ENCODE results near the gene ABCA13.

Gene ABCA13

GRCh38 chr7:48428091-48428684 is 256.9 kb downstream of the ABCA13 start:
- no peaks in the 10 kb centered on the region for H3K4me1 ChIP-seq (ENCODE audit: control insufficient read depth, low read length)
- no peaks in the 10 kb centered on the region for H3K27me3 ChIP-seq (ENCODE audit: control insufficient read depth, low read length)
- TF ChIP-seq CTCF (IDR thresholded peaks at IDR 0.05; ENCODE audit: low read depth, low read length, poor library complexity, severe bottlenecking) (no peak), EZH2phosphoT487 (IDR thresholded peaks at IDR 0.05; ENCODE audit: borderline replicate concordance, low read length) (no peak)
- no peaks in the 10 kb centered on the region for H3K36me3 ChIP-seq (ENCODE audit: control insufficient read depth, low read length)
- no peaks in the 10 kb centered on the region for H3F3A ChIP-seq (ENCODE audit: control insufficient read depth, insufficient read depth)
- H3K27ac ChIP-seq (ENCODE audit: low read depth, low read length), result no peak overlapping the region
- H3K9me3 ChIP-seq (ENCODE audit: control insufficient read depth, insufficient read depth, low read length), result no peaks in the 10 kb centered on the region
- H4K20me1 ChIP-seq (ENCODE audit: control insufficient read depth, insufficient read depth, low read depth, low read length), result no peaks in the 10 kb centered on the region
- H3K9me2 ChIP-seq (replicated peaks; ENCODE audit: control insufficient read depth, low read length), result no peaks in the 10 kb centered on the region
- no peak overlapping the region for H3K4me3 ChIP-seq (ENCODE audit: low read length)
- no peak overlapping the region for H3K4me2 ChIP-seq (ENCODE audit: low read length)
- H3K79me2 ChIP-seq (ENCODE audit: control insufficient read depth, low read length), result no peaks in the 10 kb centered on the region

- H3F3A ChIP-seq (ENCODE audit: control insufficient read depth, insufficient read depth), result no peaks in the 10 kb centered on the region
- H4K20me1 ChIP-seq (ENCODE audit: control insufficient read depth, insufficient read depth, low read depth, low read length), result no peaks in the 10 kb centered on the region
- no peaks in the 10 kb centered on the region for H3K9me2 ChIP-seq (replicated peaks; ENCODE audit: control insufficient read depth, low read length)
- TF ChIP-seq CTCF (IDR thresholded peaks at IDR 0.05; ENCODE audit: low read depth, low read length, poor library complexity, severe bottlenecking) (no peak), EZH2phosphoT487 (IDR thresholded peaks at IDR 0.05; ENCODE audit: borderline replicate concordance, low read length) (no peak)
- no peaks in the 10 kb centered on the region for H3K4me1 ChIP-seq (ENCODE audit: control insufficient read depth, low read length)
- no peak overlapping the region for H3K4me3 ChIP-seq (ENCODE audit: low read length)
- H3K9me3 ChIP-seq (ENCODE audit: control insufficient read depth, insufficient read depth, low read length), result no peaks in the 10 kb centered on the region
- no peaks in the 10 kb centered on the region for H3K27me3 ChIP-seq (ENCODE audit: control insufficient read depth, low read length)
- H3K27ac ChIP-seq (ENCODE audit: low read depth, low read length), result no peak overlapping the region
- no peak overlapping the region for H3K4me2 ChIP-seq (ENCODE audit: low read length)
- H3K36me3 ChIP-seq (ENCODE audit: control insufficient read depth, low read length), result no peaks in the 10 kb centered on the region
- H3K79me2 ChIP-seq (ENCODE audit: control insufficient read depth, low read length), result no peaks in the 10 kb centered on the region
Measured at GRCh38 chr7:48429117-48429516, 257.9 kb downstream of the ABCA13 start.

- Histone ChIP-seq H3K27ac (ENCODE audit: low read depth, low read length) (no peak overlapping the region), H3K36me3 (ENCODE audit: control insufficient read depth, low read length) (no peaks in the 10 kb centered on the region), H3K4me1 (ENCODE audit: control insufficient read depth, low read length) (no peaks in the 10 kb centered on the region), H4K20me1 (ENCODE audit: control insufficient read depth, insufficient read depth, low read depth, low read length) (no peaks in the 10 kb centered on the region), H3K4me2 (ENCODE audit: low read length) (no peak overlapping the region), H3K9me2 (replicated peaks; ENCODE audit: control insufficient read depth, low read length) (no peaks in the 10 kb centered on the region), H3K4me3 (ENCODE audit: low read length) (no peak overlapping the region), H3K27me3 (ENCODE audit: control insufficient read depth, low read length) (no peaks in the 10 kb centered on the region), H3K9me3 (ENCODE audit: control insufficient read depth, insufficient read depth, low read length) (no peaks in the 10 kb centered on the region; the same call in 1 of the 2 replicates), H3F3A (ENCODE audit: control insufficient read depth, insufficient read depth) (no peaks in the 10 kb centered on the region), H3K79me2 (ENCODE audit: control insufficient read depth, low read length) (no peaks in the 10 kb centered on the region)
- TF ChIP-seq EZH2phosphoT487 (IDR thresholded peaks at IDR 0.05; ENCODE audit: borderline replicate concordance, low read length) (no peak), CTCF (IDR thresholded peaks at IDR 0.05; ENCODE audit: low read depth, low read length, poor library complexity, severe bottlenecking) (no peak)
Measured at GRCh38 chr7:48438206-48438605, 266.9 kb downstream of the ABCA13 start.

All from DOHH2 (cell line).